DOHH2 (cell line): Measurements from ENCODE around the gene SEC16A.
A peak's percentile ranks its signal among the peaks of the same experiment; 100 is the strongest.

ENCODE experiments used
- H3F3A ChIP-seq: fragments of 200-600 bp; sonication (generic), shearing (Covaris generic); 2 replicates; pipeline ENCODE4 v1.6.0; 2016; ENCODE audit warnings: antibody characterized with exemption, mild to moderate bottlenecking; ENCODE audit not compliant: control insufficient read depth, insufficient read depth
- H3K27ac ChIP-seq: fragments of 200-600 bp; sonication (generic); 2 replicates; pipeline ENCODE4 v1.5.1; 2014; ENCODE audit warnings: low read depth, mild to moderate bottlenecking, low read length, moderate library complexity
- H3K27me3 ChIP-seq: fragments of 200-600 bp; sonication (generic); 2 replicates; pipeline ENCODE4 v1.6.1; 2014; ENCODE audit warnings: mild to moderate bottlenecking, low read length, mixed read lengths; ENCODE audit not compliant: control insufficient read depth
- H3K36me3 ChIP-seq: fragments of 200-600 bp; sonication (generic); 2 replicates; pipeline ENCODE4 v1.6.1; 2014; ENCODE audit warnings: mild to moderate bottlenecking, low read length, moderate library complexity, mixed read lengths; ENCODE audit not compliant: control insufficient read depth
- H3K4me1 ChIP-seq: fragments of 200-600 bp; sonication (generic); 2 replicates; pipeline ENCODE4 v1.6.1; 2014; ENCODE audit warnings: mild to moderate bottlenecking, low read length, mixed read lengths; ENCODE audit not compliant: control insufficient read depth
- H3K4me2 ChIP-seq: fragments of 200-600 bp; sonication (generic); 2 replicates; pipeline ENCODE4 v1.6.0; 2014; ENCODE audit warnings: mild to moderate bottlenecking, low read length, moderate library complexity
- H3K4me3 ChIP-seq: fragments of 200-600 bp; sonication (generic); 2 replicates; pipeline ENCODE4 v1.5.1; 2014; ENCODE audit warnings: mild to moderate bottlenecking, low read length, mixed read lengths
- H3K79me2 ChIP-seq: fragments of 200-600 bp; sonication (generic); 2 replicates; pipeline ENCODE4 v1.6.1; 2014; ENCODE audit warnings: mild to moderate bottlenecking, low read length, mixed read lengths; ENCODE audit not compliant: control insufficient read depth
- H3K9me2 ChIP-seq: fragments of 200-600 bp; sonication (generic); replicated peaks from 2 replicates; pipeline ENCODE4 v1.6.1; 2014; ENCODE audit warnings: mild to moderate bottlenecking, low read length, mixed read lengths; ENCODE audit not compliant: control insufficient read depth
- H3K9me3 ChIP-seq: fragments of 200-600 bp; sonication (generic); 2 replicates; pipeline ENCODE4 v1.6.1; 2014; ENCODE audit warnings: antibody characterized with exemption, low read length, mixed read lengths; ENCODE audit not compliant: control insufficient read depth, insufficient read depth
- H4K20me1 ChIP-seq: fragments of 200-600 bp; sonication (generic); 2 replicates; pipeline ENCODE4 v1.6.0; 2014; ENCODE audit warnings: low read depth, mild to moderate bottlenecking, antibody characterized with exemption, low read length, moderate library complexity; ENCODE audit not compliant: control insufficient read depth, insufficient read depth
- EZH2phosphoT487 ChIP-seq: fragments of 200-600 bp; sonication (generic); IDR thresholded peaks from 2 replicates; pipeline ENCODE4 v1.6.1; 2017; ENCODE audit warnings: borderline replicate concordance, mild to moderate bottlenecking, antibody characterized with exemption, low read length, moderate library complexity, mixed read lengths
- TF ChIP-seq, protein P1 (sequence below): fragments of 200-600 bp; sonication (generic); IDR thresholded peaks from one replicate; pipeline ENCODE4 v1.5.1; 2014; ENCODE audit warnings: antibody characterized with exemption, mild to moderate bottlenecking, low read depth, low read length; ENCODE audit not compliant: poor library complexity, severe bottlenecking

SEC16A gene

DNA sequence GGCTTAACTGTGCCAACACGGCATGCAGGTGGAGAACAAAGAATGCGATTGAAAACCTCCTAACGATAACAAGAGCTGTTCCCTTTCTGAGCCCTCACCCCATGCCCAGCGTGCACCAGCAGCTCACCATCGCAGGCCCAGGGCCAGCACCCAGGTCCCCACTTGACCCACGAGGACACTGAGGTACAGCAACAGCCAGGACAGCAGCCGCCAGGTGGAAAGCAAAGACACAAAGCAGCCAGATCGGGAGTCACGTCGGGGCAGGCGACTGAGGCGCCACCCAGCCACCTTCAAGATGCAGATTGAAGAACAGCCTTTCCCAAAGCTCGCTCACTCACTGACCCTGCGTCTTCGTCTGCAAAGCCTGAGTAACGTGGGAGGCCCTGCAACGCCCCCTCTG, 6.9 kb upstream of the SEC16A start:
- no peaks in the 10 kb centered on the region for H3K9me2 ChIP-seq
- peaks cover 5% of the 10 kb centered on the region; the same call in 1 of the 2 replicates for H4K20me1 ChIP-seq
- no peak for TF ChIP-seq EZH2phosphoT487
- TF ChIP-seq, protein P1, sequence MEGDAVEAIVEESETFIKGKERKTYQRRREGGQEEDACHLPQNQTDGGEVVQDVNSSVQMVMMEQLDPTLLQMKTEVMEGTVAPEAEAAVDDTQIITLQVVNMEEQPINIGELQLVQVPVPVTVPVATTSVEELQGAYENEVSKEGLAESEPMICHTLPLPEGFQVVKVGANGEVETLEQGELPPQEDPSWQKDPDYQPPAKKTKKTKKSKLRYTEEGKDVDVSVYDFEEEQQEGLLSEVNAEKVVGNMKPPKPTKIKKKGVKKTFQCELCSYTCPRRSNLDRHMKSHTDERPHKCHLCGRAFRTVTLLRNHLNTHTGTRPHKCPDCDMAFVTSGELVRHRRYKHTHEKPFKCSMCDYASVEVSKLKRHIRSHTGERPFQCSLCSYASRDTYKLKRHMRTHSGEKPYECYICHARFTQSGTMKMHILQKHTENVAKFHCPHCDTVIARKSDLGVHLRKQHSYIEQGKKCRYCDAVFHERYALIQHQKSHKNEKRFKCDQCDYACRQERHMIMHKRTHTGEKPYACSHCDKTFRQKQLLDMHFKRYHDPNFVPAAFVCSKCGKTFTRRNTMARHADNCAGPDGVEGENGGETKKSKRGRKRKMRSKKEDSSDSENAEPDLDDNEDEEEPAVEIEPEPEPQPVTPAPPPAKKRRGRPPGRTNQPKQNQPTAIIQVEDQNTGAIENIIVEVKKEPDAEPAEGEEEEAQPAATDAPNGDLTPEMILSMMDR: no peak
- H3K9me3 ChIP-seq: no peaks in the 10 kb centered on the region
- no peaks in the 10 kb centered on the region for H3F3A ChIP-seq
- H3K79me2 ChIP-seq: no peaks in the 10 kb centered on the region
- H3K36me3 ChIP-seq: no peaks in the 10 kb centered on the region
- no peak overlapping the region for H3K27ac ChIP-seq
- no peak overlapping the region for H3K4me3 ChIP-seq
- H3K4me2 ChIP-seq: no peak overlapping the region
- H3K4me1 ChIP-seq: peaks cover 5% of the 10 kb centered on the region
- H3K27me3 ChIP-seq: no peaks in the 10 kb centered on the region

DNA sequence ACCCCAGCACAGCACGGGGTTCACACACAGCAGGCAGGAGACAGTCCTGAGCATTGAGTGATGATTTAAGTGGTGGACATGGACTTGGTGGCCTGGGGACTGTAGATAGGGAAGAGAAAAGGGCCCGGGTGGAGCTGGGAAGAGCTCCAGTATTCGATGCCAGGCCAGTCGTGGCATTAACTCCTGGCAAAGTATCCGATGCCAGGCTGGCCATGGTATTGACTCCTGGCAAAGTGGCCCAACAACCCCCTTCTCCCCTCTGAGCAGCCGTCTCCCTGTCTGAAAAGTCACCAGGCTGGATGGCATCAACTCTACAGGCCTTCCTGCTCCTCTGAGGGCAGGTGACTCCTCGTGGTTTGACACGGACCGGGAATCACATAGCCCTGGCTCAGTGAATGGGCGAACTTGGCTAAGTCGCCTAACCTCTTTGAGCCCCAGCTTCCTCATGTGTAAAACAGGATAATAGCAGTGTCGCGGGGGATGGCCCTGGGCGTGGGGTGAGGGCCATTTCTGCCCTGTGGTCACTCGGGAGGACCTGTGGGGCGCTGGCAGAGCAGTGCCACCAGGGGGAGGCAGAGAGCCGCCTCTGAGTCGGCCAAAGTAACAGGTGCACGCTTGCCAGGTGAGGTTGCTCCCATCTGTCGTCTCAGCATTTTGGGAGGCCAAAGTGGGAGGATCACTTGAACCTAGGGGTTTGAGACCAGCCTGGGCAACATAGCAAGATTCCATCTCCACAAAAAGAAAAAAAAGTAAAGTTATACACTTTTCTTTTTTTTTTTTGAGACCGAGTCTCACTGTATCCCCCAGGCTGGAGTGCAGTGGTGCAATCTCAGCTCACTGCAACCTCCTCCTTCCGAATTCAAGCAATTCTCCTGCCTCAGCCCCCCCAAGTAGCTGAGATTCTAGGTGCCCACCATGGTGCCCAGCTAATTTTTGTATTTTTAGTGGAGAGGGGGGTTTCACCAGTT, 5.7 kb upstream of the SEC16A start:
- Histone ChIP-seq H3K9me2 (no peaks in the 10 kb centered on the region), H3K4me1 (peaks cover 13% of the 10 kb centered on the region), H3K79me2 (no peaks in the 10 kb centered on the region), H3K36me3 (no peaks in the 10 kb centered on the region), H3F3A (no peaks in the 10 kb centered on the region), H3K9me3 (no peaks in the 10 kb centered on the region), H3K4me3 (no peak overlapping the region), H3K4me2 (no peak overlapping the region), H3K27me3 (no peaks in the 10 kb centered on the region), H4K20me1 (peaks cover 5% of the 10 kb centered on the region; the same call in 1 of the 2 replicates), H3K27ac (no peak overlapping the region)
- no peak for TF ChIP-seq EZH2phosphoT487
- TF ChIP-seq, protein P1: peak; percentile 98

DNA sequence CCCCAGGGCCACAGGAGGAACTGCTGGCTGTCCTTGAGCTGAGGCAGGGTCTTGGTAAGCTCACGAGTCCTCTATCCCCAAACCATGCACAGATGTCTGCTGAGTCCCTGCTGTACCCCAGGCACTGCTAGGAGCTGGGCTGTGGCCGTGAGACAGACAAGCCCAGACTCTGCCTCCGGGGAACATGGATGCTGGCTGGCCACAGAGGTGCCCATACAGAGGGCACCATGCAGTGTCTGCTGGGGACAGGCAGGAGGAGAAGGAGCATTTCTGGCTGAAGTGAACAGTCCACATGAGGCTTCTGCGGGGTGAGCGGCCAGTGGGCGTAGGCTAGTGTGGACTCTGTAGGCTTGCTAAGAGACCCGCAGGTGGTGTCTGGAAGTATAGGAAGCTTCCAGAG, 4.8 kb upstream of the SEC16A start:
- H3K27me3 ChIP-seq: no peaks in the 10 kb centered on the region
- no peaks in the 10 kb centered on the region for H3K9me3 ChIP-seq

More for the DNA sequence above, 4.8 kb upstream of the SEC16A start:
- no peak overlapping the region for H3K27ac ChIP-seq
- H3K4me3 ChIP-seq: no peak overlapping the region
- peaks cover 5% of the 10 kb centered on the region; the same call in 1 of the 2 replicates for H4K20me1 ChIP-seq
- H3K4me1 ChIP-seq: peaks cover 13% of the 10 kb centered on the region
- H3K4me2 ChIP-seq: no peak overlapping the region
- H3K36me3 ChIP-seq: peaks cover 1% of the 10 kb centered on the region
- H3F3A ChIP-seq: no peaks in the 10 kb centered on the region
- no peaks in the 10 kb centered on the region for H3K9me2 ChIP-seq
- no peak for TF ChIP-seq EZH2phosphoT487
- TF ChIP-seq, protein P1: no peak
- H3K79me2 ChIP-seq: peaks cover 2% of the 10 kb centered on the region
